Loucy (cell line): ENCODE measurements around the gene TOX3.

Source experiments
- H2AFZ ChIP-seq: fragments of 200-600 bp; sonication (generic); 2 replicates; pipeline ENCODE4 v1.6.0; 2016; ENCODE audit warnings: antibody characterized with exemption, mild to moderate bottlenecking, low read length, moderate library complexity
- H3F3A ChIP-seq: fragments of 200-600 bp; 2 replicates; pipeline ENCODE4 v1.6.0; 2016; ENCODE audit warnings: antibody characterized with exemption, low read depth, mild to moderate bottlenecking
- H3K27me3 ChIP-seq: fragments of 200-600 bp; sonication (generic); 2 replicates; pipeline ENCODE4 v1.6.1; 2014; ENCODE audit warnings: low read length, mild to moderate bottlenecking; ENCODE audit not compliant: insufficient read depth, poor library complexity, severe bottlenecking
- H3K36me3 ChIP-seq: fragments of 200-600 bp; sonication (generic); 2 replicates; pipeline ENCODE4 v1.6.1; 2016; ENCODE audit warnings: low read length; ENCODE audit not compliant: insufficient read depth
- H3K4me1 ChIP-seq: fragments of 200-600 bp; sonication (generic); 2 replicates; pipeline ENCODE4 v1.5.1; 2014; ENCODE audit warnings: low read length, mild to moderate bottlenecking; ENCODE audit not compliant: insufficient read depth, poor library complexity, severe bottlenecking
- H3K4me2 ChIP-seq: fragments of 200-600 bp; sonication (generic); 2 replicates; pipeline ENCODE4 v1.6.0; 2014; ENCODE audit warnings: antibody characterized with exemption, low read length, low read depth, mild to moderate bottlenecking; ENCODE audit not compliant: poor library complexity, severe bottlenecking
- H3K4me3 ChIP-seq: fragments of 200-600 bp; sonication (generic); 2 replicates; pipeline ENCODE4 v1.5.1; 2014; ENCODE audit warnings: low read length, mild to moderate bottlenecking, mixed read lengths; ENCODE audit not compliant: poor library complexity, severe bottlenecking
- H3K79me2 ChIP-seq: fragments of 200-600 bp; sonication (generic); 2 replicates; pipeline ENCODE4 v1.6.1; 2014; ENCODE audit warnings: low read length; ENCODE audit not compliant: insufficient read depth
- H3K9ac ChIP-seq: fragments of 200-600 bp; sonication (generic); 2 replicates; pipeline ENCODE4 v1.6.0; 2014; ENCODE audit warnings: mild to moderate bottlenecking, low read depth, low read length, moderate library complexity; ENCODE audit not compliant: poor library complexity, severe bottlenecking
- H3K9me2 ChIP-seq: fragments of 200-600 bp; sonication (generic); replicated peaks from 2 replicates; pipeline ENCODE4 v1.6.1; 2016; ENCODE audit warnings: low read depth, low read length, mixed read lengths
- H3K9me3 ChIP-seq: fragments of 200-600 bp; sonication (generic); 2 replicates; pipeline ENCODE4 v1.6.1; 2014; ENCODE audit warnings: mild to moderate bottlenecking, antibody characterized with exemption, low read length, low read depth; ENCODE audit not compliant: insufficient read depth
- H4K20me1 ChIP-seq: fragments of 200-600 bp; sonication (generic); 2 replicates; pipeline ENCODE4 v1.6.0; 2014; ENCODE audit warnings: antibody characterized with exemption, low read length, mild to moderate bottlenecking; ENCODE audit not compliant: insufficient read depth, poor library complexity, severe bottlenecking
- CTCF ChIP-seq: fragments of 200-600 bp; sonication (generic); conservative IDR thresholded peaks from 2 replicates; pipeline ENCODE4 v1.5.1; 2014; ENCODE audit warnings: mild to moderate bottlenecking, antibody characterized with exemption, low read length
- EZH2phosphoT487 ChIP-seq: fragments of 200-600 bp; IDR thresholded peaks from 2 replicates; pipeline ENCODE4 v1.6.1; 2018; ENCODE audit warnings: antibody characterized with exemption, mild to moderate bottlenecking, moderate library complexity, borderline replicate concordance

Gene TOX3

GRCh38 chr16:52496051-52496876 lies 50.7 kb downstream of the TOX3 start:
- Histone ChIP-seq H3K79me2 (no peaks in the 10 kb centered on the region), H4K20me1 (no peaks in the 10 kb centered on the region), H3F3A (no peaks in the 10 kb centered on the region), H3K9ac (no peak overlapping the region), H2AFZ (no peak overlapping the region), H3K9me3 (no peaks in the 10 kb centered on the region), H3K36me3 (no peaks in the 10 kb centered on the region), H3K4me2 (no peak overlapping the region), H3K4me3 (no peak overlapping the region), H3K9me2 (no peaks in the 10 kb centered on the region), H3K27me3 (no peaks in the 10 kb centered on the region), H3K4me1 (no peaks in the 10 kb centered on the region)
- TF ChIP-seq EZH2phosphoT487 (no peak), CTCF (no peak)

GRCh38 chr16:52494621-52495020 lies 52.3 kb downstream of the TOX3 start:
- H3F3A ChIP-seq, result no peaks in the 10 kb centered on the region
- H3K9ac ChIP-seq, result no peak overlapping the region
- no peak overlapping the region for H3K4me3 ChIP-seq
- H4K20me1 ChIP-seq, result no peaks in the 10 kb centered on the region
- no peaks in the 10 kb centered on the region for H3K27me3 ChIP-seq
- H3K9me3 ChIP-seq, result no peaks in the 10 kb centered on the region
- no peaks in the 10 kb centered on the region for H3K36me3 ChIP-seq
- no peaks in the 10 kb centered on the region for H3K9me2 ChIP-seq
- no peak overlapping the region for H2AFZ ChIP-seq
- H3K79me2 ChIP-seq, result no peaks in the 10 kb centered on the region
- H3K4me1 ChIP-seq, result no peaks in the 10 kb centered on the region
- H3K4me2 ChIP-seq, result no peak overlapping the region
- no peak for TF ChIP-seq CTCF
- no peak for TF ChIP-seq EZH2phosphoT487

GRCh38 chr16:52494145-52494544 lies 52.8 kb downstream of the TOX3 start:
- H2AFZ ChIP-seq, result no peak overlapping the region
- no peak overlapping the region for H3K9ac ChIP-seq
- H3K79me2 ChIP-seq, result no peaks in the 10 kb centered on the region
- no peak overlapping the region for H3K4me3 ChIP-seq
- TF ChIP-seq CTCF (no peak), EZH2phosphoT487 (no peak)
- H3K27me3 ChIP-seq, result no peaks in the 10 kb centered on the region
- H3K9me3 ChIP-seq, result no peaks in the 10 kb centered on the region
- no peaks in the 10 kb centered on the region for H3K36me3 ChIP-seq
- H4K20me1 ChIP-seq, result no peaks in the 10 kb centered on the region
- H3K9me2 ChIP-seq, result no peaks in the 10 kb centered on the region
- H3K4me2 ChIP-seq, result no peak overlapping the region
- H3F3A ChIP-seq, result no peaks in the 10 kb centered on the region
- no peaks in the 10 kb centered on the region for H3K4me1 ChIP-seq
